ENCODE data around the gene OTOF.

OTOF gene

DNA sequence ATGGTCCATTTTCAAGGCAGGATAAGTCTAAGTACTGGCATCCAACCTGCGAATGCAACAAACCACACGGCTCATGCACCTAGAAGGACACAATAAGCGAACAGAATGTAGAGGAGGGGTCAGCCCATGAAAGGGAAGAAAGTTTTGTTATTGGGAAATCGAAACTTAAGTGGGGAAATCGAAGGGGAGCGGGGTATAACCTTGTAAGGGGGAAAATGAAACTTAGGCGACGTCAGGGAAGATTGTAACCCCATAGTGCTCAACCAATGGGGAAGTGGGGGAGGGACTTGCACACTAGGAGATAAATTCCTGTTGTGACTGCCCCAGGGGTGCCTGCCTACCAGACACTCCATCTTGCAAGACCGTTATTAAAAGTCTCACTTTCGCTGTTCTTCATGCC, 15.6 kb upstream of the OTOF start:
- TF ChIP-seq JUND (IDR thresholded peaks at IDR 0.05; ENCODE audit: low read depth), result no peak
- no peak for DNase-seq (ENCODE audit: low read depth in 1 of 2, low spot score in 1 of 2)
- in situ Hi-C loops (cut with HindIII; ENCODE audit: low pct_unique_long_range_greater_than_20kb, low sequenced_read_pairs), result no loop called here

DNA sequence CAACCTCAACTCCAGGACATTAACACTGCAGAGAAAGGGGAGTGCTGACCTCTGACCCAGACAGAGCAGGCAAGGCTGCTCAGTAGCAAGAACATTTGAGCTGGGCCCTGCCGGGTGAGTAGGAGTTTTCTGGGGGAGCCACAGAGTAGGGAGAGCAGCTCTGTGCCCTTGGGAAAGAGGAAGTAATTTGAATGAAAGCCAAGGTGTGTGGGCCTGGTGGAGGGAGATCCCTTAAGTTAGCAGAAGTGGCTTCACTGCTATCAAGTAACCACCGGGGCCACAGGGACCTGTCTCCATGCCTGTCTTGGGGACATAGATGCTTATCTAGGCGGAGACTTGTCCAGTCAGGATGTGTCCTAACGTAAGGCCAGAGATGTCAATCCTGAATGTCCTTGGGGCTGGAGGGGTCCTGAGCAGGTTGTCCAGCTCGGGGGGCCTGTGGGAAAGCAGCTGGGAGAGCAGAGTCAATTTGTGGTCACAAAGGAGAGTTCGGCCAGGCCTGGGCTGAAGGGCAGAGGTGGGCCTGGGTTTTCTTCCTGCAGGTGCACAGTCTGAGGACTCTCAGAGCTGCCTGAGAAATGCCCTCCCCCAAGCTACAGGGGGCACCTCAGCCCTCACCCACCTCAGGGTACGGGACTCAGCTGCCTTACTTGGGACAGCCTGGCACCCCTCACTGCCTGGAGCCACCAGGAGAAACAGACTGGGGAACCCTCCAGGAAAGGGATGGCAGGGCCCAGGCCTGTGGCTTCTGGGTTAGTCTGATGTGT, 15.0 kb upstream of the OTOF start:
- no peak for DNase-seq (ENCODE audit: low read depth in 1 of 2, low spot score in 1 of 2)
- in situ Hi-C loops (cut with HindIII; ENCODE audit: low pct_unique_long_range_greater_than_20kb, low sequenced_read_pairs), result no loop called here
- no peak for TF ChIP-seq JUND (IDR thresholded peaks at IDR 0.05; ENCODE audit: low read depth)

DNA sequence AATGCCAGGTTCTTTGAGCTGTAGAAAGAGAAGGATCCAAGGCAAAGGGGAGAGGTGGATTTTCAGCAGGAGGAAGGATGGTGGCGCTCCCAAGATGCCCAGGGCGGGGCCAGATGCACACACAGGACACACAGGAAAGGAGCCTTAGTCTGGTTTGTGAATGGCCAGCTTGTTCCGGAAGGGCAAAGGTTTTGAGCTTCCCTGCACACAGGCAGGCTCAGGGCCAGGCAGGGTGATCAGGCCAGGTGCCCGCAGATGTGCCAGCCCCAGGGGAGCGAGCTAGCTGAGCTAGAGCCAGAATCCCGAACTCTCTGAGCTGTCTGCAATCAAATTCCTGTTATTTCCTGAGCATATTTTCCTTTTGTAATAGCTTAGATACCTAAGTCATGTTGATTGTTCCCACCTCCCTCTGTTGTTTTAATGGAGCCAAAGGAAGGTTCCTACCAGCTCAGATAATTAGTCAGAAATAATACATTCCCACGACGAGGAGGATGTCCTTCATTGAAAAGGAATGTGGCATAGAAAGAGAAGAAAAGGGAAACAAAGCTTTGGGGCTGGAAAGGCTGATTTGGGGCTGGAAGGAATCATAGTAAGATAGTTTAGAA, 13.7 kb upstream of the OTOF start:
- in situ Hi-C loops (cut with HindIII; ENCODE audit: low pct_unique_long_range_greater_than_20kb, low sequenced_read_pairs), result no loop called here
- TF ChIP-seq JUND (IDR thresholded peaks at IDR 0.05; ENCODE audit: low read depth), result no peak
- DNase-seq (ENCODE audit: low read depth in 1 of 2, low spot score in 1 of 2), result no peak

GRCh38 chr2:26489213-26489850, 11.4 kb upstream of the OTOF start:
- no peak for DNase-seq (ENCODE audit: low read depth in 1 of 2, low spot score in 1 of 2)
- in situ Hi-C loops (cut with HindIII; ENCODE audit: low pct_unique_long_range_greater_than_20kb, low sequenced_read_pairs), result no loop called here
- TF ChIP-seq JUND (IDR thresholded peaks at IDR 0.05; ENCODE audit: low read depth), result no peak

GRCh38 chr2:26488463-26489212, 10.7 kb upstream of the OTOF start:
- in situ Hi-C loops (cut with HindIII; ENCODE audit: low pct_unique_long_range_greater_than_20kb, low sequenced_read_pairs), result no loop called here
- no peak for TF ChIP-seq JUND (IDR thresholded peaks at IDR 0.05; ENCODE audit: low read depth)
- DNase-seq (ENCODE audit: low read depth in 1 of 2, low spot score in 1 of 2), result no peak

DNA sequence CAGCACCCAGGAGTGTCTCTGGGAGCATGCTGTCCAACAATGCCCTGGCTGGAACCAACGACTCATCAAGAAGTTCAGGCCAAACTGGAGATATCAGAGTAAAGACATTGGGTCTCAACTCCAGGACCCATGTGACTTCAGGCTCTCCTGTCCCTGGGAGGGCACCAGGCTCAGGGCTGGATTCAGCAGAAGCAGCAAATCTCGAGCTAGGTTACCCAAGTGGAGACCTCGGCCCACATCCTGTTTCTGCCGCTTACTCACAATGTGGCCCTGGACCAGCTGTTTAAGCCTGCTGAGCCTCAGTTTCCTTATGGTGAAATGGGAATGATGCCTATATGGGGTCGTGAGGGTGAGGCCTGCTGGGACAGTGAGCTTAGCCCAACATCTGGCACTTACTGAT, 9.3 kb upstream of the OTOF start:
- in situ Hi-C loops (cut with HindIII; ENCODE audit: low pct_unique_long_range_greater_than_20kb, low sequenced_read_pairs), result no loop called here
- TF ChIP-seq JUND (IDR thresholded peaks at IDR 0.05; ENCODE audit: low read depth), result no peak
- DNase-seq (ENCODE audit: low read depth in 1 of 2, low spot score in 1 of 2), result no peak

GRCh38 chr2:26486789-26487188, 8.9 kb upstream of the OTOF start:
- DNase-seq (ENCODE audit: low read depth in 1 of 2, low spot score in 1 of 2), result no peak
- in situ Hi-C loops (cut with HindIII; ENCODE audit: low pct_unique_long_range_greater_than_20kb, low sequenced_read_pairs), result no loop called here
- TF ChIP-seq JUND (IDR thresholded peaks at IDR 0.05; ENCODE audit: low read depth), result no peak

- no peak for TF ChIP-seq JUND (IDR thresholded peaks at IDR 0.05; ENCODE audit: low read depth)
- in situ Hi-C loops (cut with HindIII; ENCODE audit: low pct_unique_long_range_greater_than_20kb, low sequenced_read_pairs), result no loop called here
- DNase-seq (ENCODE audit: low read depth in 1 of 2, low spot score in 1 of 2), result no peak
Observed at GRCh38 chr2:26485725-26486418, 7.9 kb upstream of the OTOF start.

GRCh38 chr2:26485099-26485498, 7.2 kb upstream of the OTOF start:
- DNase-seq (ENCODE audit: low read depth in 1 of 2, low spot score in 1 of 2), result no peak
- TF ChIP-seq JUND (IDR thresholded peaks at IDR 0.05; ENCODE audit: low read depth), result no peak
- in situ Hi-C loops (cut with HindIII; ENCODE audit: low pct_unique_long_range_greater_than_20kb, low sequenced_read_pairs), result no loop called here

GRCh38 chr2:26484579-26484978, 6.7 kb upstream of the OTOF start:
- DNase-seq (ENCODE audit: low read depth in 1 of 2, low spot score in 1 of 2), result no peak
- TF ChIP-seq JUND (IDR thresholded peaks at IDR 0.05; ENCODE audit: low read depth), result no peak
- in situ Hi-C loops (cut with HindIII; ENCODE audit: low pct_unique_long_range_greater_than_20kb, low sequenced_read_pairs), result no loop called here

DNA sequence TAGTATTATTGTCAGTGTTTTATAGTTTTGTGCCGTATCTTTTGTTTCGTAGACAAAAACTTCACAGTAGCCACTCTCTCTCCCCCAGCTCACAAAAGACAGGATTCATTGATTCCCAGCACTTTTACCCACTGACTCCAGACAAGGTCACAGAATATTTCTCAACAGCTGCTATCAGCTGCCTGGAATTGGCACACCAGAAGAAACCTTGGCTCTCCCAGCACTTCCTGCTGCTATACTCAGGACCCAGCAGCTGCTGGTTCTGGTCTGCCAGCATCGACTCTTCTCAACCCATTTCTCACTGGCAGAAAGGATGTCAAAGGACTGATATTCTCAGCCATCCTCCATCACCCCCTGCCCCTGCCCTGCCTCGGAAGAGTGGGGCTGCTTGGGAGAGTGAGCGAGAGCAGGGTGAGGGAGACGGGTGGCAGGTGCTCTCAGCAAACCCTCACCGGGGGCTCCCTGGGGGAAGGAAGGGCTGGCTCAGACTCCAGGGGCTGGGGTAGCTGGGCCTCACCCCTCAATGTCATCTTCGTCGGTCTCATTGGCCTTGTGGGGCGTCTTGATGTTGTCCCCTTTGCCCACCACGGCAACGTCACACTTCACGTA, 6.1 kb upstream of the OTOF start:
- no peak for DNase-seq (ENCODE audit: low read depth in 1 of 2, low spot score in 1 of 2)
- no peak for TF ChIP-seq JUND (IDR thresholded peaks at IDR 0.05; ENCODE audit: low read depth)
- in situ Hi-C loops (cut with HindIII; ENCODE audit: low pct_unique_long_range_greater_than_20kb, low sequenced_read_pairs), result no loop called here

DNA sequence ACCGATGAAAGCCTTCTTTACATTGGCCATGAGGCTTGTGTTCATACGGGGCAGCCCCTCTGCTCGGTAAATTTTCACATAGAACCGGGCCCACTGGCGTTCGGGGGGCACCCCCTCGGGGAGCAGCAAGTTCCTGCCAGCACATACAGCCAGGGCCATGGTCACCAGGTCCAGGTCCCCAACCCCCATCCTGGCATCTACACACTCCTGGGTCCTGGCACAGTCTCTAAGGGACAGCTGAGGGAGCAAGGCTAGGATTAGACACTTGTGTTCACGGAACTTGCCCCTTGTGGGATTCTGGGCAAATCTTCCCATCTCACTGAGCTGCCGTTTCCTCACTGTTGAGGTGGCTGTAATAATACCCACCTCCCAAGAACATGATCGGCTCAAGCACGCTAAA, 5.6 kb upstream of the OTOF start:
- in situ Hi-C loops (cut with HindIII; ENCODE audit: low pct_unique_long_range_greater_than_20kb, low sequenced_read_pairs), result no loop called here
- no peak for TF ChIP-seq JUND (IDR thresholded peaks at IDR 0.05; ENCODE audit: low read depth)
- no peak for DNase-seq (ENCODE audit: low read depth in 1 of 2, low spot score in 1 of 2)
